Kidney (tissue), 14 donors: ENCODE measurements around the gene CCDC71L. TPM values are rescaled to one million over a fixed set of nuclear protein-coding genes. Genes with fewer than 3 reads are reported as not detected.
"Not testable (repeated sequence)": the region's sequence is repeated elsewhere in the genome, so short reads cannot be mapped to it uniquely, and the experiment has no call there.

Source experiments
- DNase-seq, 5 donors: peaks; one replicate each; pipeline ENCODE4 v3.0.0-alpha.2; 2013 to 2020
- FAIRE-seq: peaks from 2 replicates; lab custom pipeline; 2012; peaks lifted over from hg19 to GRCh38; lab: Jason Lieb, UNC
- H3K27ac ChIP-seq, 2 donors: one replicate each; pipeline ENCODE4 v1.7.0; 2013; ENCODE audit warnings: low read depth in 2 of 2, low read length in 2 of 2, inconsistent platforms in 1 of 2
- H3K27me3 ChIP-seq: one replicate; pipeline ENCODE4 v1.7.1; 2013; ENCODE audit warnings: low read length, inconsistent platforms; ENCODE audit not compliant: control insufficient read depth, insufficient read depth
- H3K36me3 ChIP-seq, 3 donors: one replicate each; pipeline versions ENCODE4 v1.7.0 to v1.7.1; 2013; ENCODE audit warnings: low read length in 3 of 3, control low read depth in 1 of 3, inconsistent platforms in 1 of 3; ENCODE audit not compliant: insufficient read depth in 3 of 3, control insufficient read depth in 2 of 3
- H3K4me1 ChIP-seq, 3 donors: one replicate each; pipeline versions ENCODE4 v1.7.0 to v1.7.1; 2013; ENCODE audit warnings: low read length in 3 of 3, inconsistent platforms in 1 of 3, low read depth in 1 of 3; ENCODE audit not compliant: control insufficient read depth in 2 of 3, insufficient read depth in 2 of 3
- H3K4me3 ChIP-seq, 3 donors: one replicate each; pipeline versions ENCODE4 v1.7.0 to v1.8.1; 2013; ENCODE audit warnings: low read length in 3 of 3, control low read depth in 1 of 3, inconsistent platforms in 1 of 3
- H3K9ac ChIP-seq, 3 donors: one replicate each; pipeline versions ENCODE4 v1.7.0 to v1.7.1; 2013; ENCODE audit warnings: low read length in 3 of 3, control low read depth in 1 of 3, inconsistent platforms in 1 of 3
- H3K9me3 ChIP-seq, 3 donors: one replicate each; pipeline versions ENCODE4 v1.7.0 to v1.7.1; 2013; ENCODE audit warnings: low read length in 3 of 3, control low read depth in 1 of 3, inconsistent platforms in 1 of 3; ENCODE audit not compliant: control insufficient read depth in 2 of 3, insufficient read depth in 1 of 3
- intact Hi-C: fragments of 100-400 bp; cut with DNase I; formaldehyde crosslinking; loops from one replicate; pipeline ENCODE4 v1.11.1; 2022
- polyA plus RNA-seq: library from polyadenylated mRNA; stranded (reverse); fragments of 350-450 nt; fragmentation: Illumina TruSeq; extraction: RNeasy Lipid Tissue Mini Kit (QIAGEN cat#74804); gene quantifications from one replicate; pipeline ENCODE4 v1.2.3, GENCODE V29; 2014; ENCODE audit warnings: low read depth, low replicate concordance; ENCODE audit not compliant: insufficient read depth
- total RNA-seq: library from RNA; stranded (reverse); fragmentation: NEBNext Ultra II Directional; extraction: Animal tissue kit (Norgen Biotek cat#: 25700); gene quantifications from one replicate; pipeline ENCODE4 v1.2.1, GENCODE V29; 2021
- TF ChIP-seq, protein P1 (sequence below): IDR thresholded peaks from 3 replicates; pipeline ENCODE4 v1.5.1; 2012; ENCODE audit warnings: mild to moderate bottlenecking, moderate library complexity, borderline replicate concordance; ENCODE audit not compliant: insufficient read depth; ENCODE audit errors: extremely low read depth
- donor health status: control.
- donor health status: control.
- donor health status: control.
- donor health status: control.
- donor health status: control.
- donor health status: DM: yes; HTN: yes; CAD: no.
- donor health status: Normal renal cell carcinoma (clear cell type).

The CCDC71L gene
- total and polyA plus RNA-seq, 2 donors from 2014 or later: 9.4 to 26.2 TPM

DNA sequence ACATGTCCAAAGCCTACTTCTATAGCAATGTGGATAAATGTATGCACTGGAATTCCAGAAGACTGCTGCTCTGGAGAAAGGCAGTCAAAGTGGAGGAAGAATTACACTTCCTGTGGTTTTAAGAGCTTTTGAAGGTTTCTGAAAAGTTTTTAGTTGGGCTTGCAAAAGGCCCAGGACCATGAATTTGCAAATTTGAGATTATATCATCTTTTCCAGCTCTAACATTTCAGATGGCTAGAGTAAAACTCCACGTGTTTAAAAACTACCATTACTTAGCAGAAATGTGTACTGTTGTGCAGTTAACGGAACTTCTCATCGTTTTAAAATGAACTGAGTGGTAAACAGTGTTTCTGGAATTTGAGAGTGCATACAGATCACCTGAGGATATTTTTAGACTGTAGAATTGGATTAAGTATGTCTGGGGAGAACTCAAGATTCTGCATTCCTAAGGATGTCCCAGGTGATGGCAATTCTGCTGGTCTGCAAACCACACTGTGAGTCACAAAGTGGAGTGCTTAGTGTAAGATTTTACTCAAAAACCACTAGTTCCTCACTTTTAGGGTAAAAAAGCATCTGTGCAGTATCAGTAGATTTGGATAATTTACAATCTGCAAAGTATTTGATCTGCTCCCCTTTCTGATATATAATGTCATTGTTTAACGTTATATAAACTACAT lies 32.9 kb upstream of the CCDC71L start:
- H3K4me3 ChIP-seq: no peak overlapping the region
- H3K4me1 ChIP-seq: no peaks in the 10 kb centered on the region
- intact Hi-C loops: no loop called here
- FAIRE-seq (no peak), DNase-seq (no peak)
- H3K27ac ChIP-seq: no peak overlapping the region
- no peaks in the 10 kb centered on the region for H3K27me3 ChIP-seq
- no peaks in the 10 kb centered on the region for H3K9me3 ChIP-seq
- TF ChIP-seq, protein P1, sequence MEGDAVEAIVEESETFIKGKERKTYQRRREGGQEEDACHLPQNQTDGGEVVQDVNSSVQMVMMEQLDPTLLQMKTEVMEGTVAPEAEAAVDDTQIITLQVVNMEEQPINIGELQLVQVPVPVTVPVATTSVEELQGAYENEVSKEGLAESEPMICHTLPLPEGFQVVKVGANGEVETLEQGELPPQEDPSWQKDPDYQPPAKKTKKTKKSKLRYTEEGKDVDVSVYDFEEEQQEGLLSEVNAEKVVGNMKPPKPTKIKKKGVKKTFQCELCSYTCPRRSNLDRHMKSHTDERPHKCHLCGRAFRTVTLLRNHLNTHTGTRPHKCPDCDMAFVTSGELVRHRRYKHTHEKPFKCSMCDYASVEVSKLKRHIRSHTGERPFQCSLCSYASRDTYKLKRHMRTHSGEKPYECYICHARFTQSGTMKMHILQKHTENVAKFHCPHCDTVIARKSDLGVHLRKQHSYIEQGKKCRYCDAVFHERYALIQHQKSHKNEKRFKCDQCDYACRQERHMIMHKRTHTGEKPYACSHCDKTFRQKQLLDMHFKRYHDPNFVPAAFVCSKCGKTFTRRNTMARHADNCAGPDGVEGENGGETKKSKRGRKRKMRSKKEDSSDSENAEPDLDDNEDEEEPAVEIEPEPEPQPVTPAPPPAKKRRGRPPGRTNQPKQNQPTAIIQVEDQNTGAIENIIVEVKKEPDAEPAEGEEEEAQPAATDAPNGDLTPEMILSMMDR: no peak
- no peaks in the 10 kb centered on the region for H3K36me3 ChIP-seq
- H3K9ac ChIP-seq: no peak overlapping the region

GRCh38 chr7:106692450-106693051 lies 31.6 kb upstream of the CCDC71L start:
- intact Hi-C loops: no loop called here
- no peaks in the 10 kb centered on the region for H3K4me1 ChIP-seq
- no peak for FAIRE-seq

GRCh38 chr7:106688161-106688560 lies 27.2 kb upstream of the CCDC71L start:
- H3K4me1 ChIP-seq, H3K27ac ChIP-seq, H3K27me3 ChIP-seq, FAIRE-seq, DNase-seq, H3K36me3 ChIP-seq, intact Hi-C loops, H3K4me3 ChIP-seq, H3K9me3 ChIP-seq, H3K9ac ChIP-seq: not testable (repeated sequence)

More at GRCh38 chr7:106692450-106693051, 31.6 kb upstream of the CCDC71L start:
- H3K4me3 ChIP-seq: no peak overlapping the region
- H3K36me3 ChIP-seq: no peaks in the 10 kb centered on the region
- no peaks in the 10 kb centered on the region for H3K27me3 ChIP-seq
- no peaks in the 10 kb centered on the region for H3K9me3 ChIP-seq
- no peak overlapping the region for H3K9ac ChIP-seq
- H3K27ac ChIP-seq: no peak overlapping the region
- TF ChIP-seq, protein P1: no peak
- DNase-seq: no peak

DNA sequence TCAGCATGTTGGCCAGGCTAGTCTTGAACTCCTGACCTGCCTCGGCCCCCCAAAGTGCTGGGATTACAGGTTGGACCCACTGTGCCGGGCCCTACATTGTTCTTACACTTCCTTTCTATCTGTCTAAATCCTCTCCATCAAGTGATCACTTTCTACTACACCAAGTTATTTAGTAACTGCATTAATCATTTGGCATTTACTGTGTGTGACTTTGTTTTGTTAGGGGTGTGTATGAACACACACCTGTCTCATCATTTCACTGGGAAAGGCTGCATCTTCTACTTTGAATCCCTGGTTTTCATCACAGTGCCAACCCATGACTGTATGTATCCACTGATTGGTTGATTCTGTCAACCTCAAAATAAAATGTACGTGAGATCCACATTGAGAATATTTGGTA lies 23.0 kb upstream of the CCDC71L start:
- FAIRE-seq: no peak
- H3K27me3 ChIP-seq: no peaks in the 10 kb centered on the region
- no peaks in the 10 kb centered on the region for H3K9me3 ChIP-seq
- intact Hi-C loops: no loop called here
- H3K36me3 ChIP-seq: no peaks in the 10 kb centered on the region
- H3K27ac ChIP-seq: no peak overlapping the region
- TF ChIP-seq, protein P1: no peak
- no peak overlapping the region for H3K4me3 ChIP-seq
- no peak for DNase-seq
- H3K9ac ChIP-seq: no peak overlapping the region
- H3K4me1 ChIP-seq: no peaks in the 10 kb centered on the region
